Spleen (tissue), 11 donors: Measurements from ENCODE around the gene STAP2. TPM values are rescaled to one million over a fixed set of nuclear protein-coding genes. Genes with fewer than 3 reads are reported as not detected.

Source experiments
- DNase-seq: peaks from one replicate; pipeline ENCODE4 v3.0.0-alpha.2; 2020
- H3K27ac ChIP-seq, 8 donors: fragments of 200-600 bp; sonication (generic) in 7 of 8; 1 replicate in 4 of 8; 2 replicates in 4 of 8; pipeline versions ENCODE4 v1.5.0 to v1.8.0; 2016 to 2021; ENCODE audit warnings: inconsistent platforms in 4 of 8, mild to moderate bottlenecking in 4 of 8, moderate library complexity in 1 of 8
- H3K27me3 ChIP-seq, 7 donors: fragments of 200-600 bp; sonication (generic) in 6 of 7; replicated peaks in 1 of 7; 1 replicate in 4 of 7; 2 replicates in 3 of 7; pipeline versions ENCODE4 v1.5.0 to v1.8.0; 2016 to 2021; ENCODE audit warnings: inconsistent platforms in 3 of 7, mild to moderate bottlenecking in 1 of 7
- H3K36me3 ChIP-seq, 6 donors: fragments of 200-600 bp; sonication (generic) in 5 of 6; 1 replicate in 4 of 6; 2 replicates in 2 of 6; pipeline versions ENCODE4 v1.5.0 to v1.8.0; 2016 to 2021; ENCODE audit warnings: inconsistent platforms in 2 of 6
- H3K4me1 ChIP-seq, 6 donors: fragments of 200-600 bp; sonication (generic) in 5 of 6; 1 replicate in 3 of 6; 2 replicates in 3 of 6; pipeline versions ENCODE4 v1.5.0 to v1.8.0; 2016 to 2021; ENCODE audit warnings: inconsistent platforms in 3 of 6
- H3K4me3 ChIP-seq, 8 donors: fragments of 200-600 bp; sonication (generic) in 7 of 8; 1 replicate in 4 of 8; 2 replicates in 4 of 8; pipeline versions ENCODE4 v1.5.0 to v1.8.0; 2016 to 2021; ENCODE audit warnings: inconsistent platforms in 4 of 8, mild to moderate bottlenecking in 4 of 8, moderate library complexity in 2 of 8
- H3K9me3 ChIP-seq, 8 donors: fragments of 200-600 bp; sonication (generic) in 7 of 8; 1 replicate in 4 of 8; 2 replicates in 4 of 8; pipeline versions ENCODE4 v1.5.0 to v1.8.0; 2016 to 2021; ENCODE audit warnings: inconsistent platforms in 4 of 8
- CTCF ChIP-seq, 11 experiments: fragments of 200-600 bp in 7 of 11; fragments of 450-650 bp in 4 of 11; sonication (generic) in 4 of 11; IDR thresholded peaks in 8 of 11; conservative IDR thresholded peaks in 3 of 11; 1 replicate in 7 of 11; 2 replicates in 4 of 11; pipeline versions ENCODE4 v1.4.0 to v1.8.0; 2016 to 2021; ENCODE audit warnings: antibody characterized with exemption in 11 of 11, inconsistent platforms in 4 of 11, mild to moderate bottlenecking in 1 of 11
- POLR2A ChIP-seq, 3 donors: fragments of 450-650 bp; IDR thresholded peaks; one replicate each; pipeline ENCODE4 v1.5.1; 2017; ENCODE audit warnings: antibody characterized with exemption in 3 of 3, mild to moderate bottlenecking in 1 of 3
- POLR2AphosphoS5 ChIP-seq, 3 donors: sonication (generic); formaldehyde crosslinking; IDR thresholded peaks; one replicate each; pipeline ENCODE4 v1.5.1; 2017; ENCODE audit warnings: antibody characterized with exemption in 3 of 3
- WGBS, 5 donors: extraction: QIAGEN DNeasy Blood & Tissue Kit in 3 of 5; methylation state at CpG; one replicate each; pipeline versions ENCODE4 v1.1.5 to v1.1.7; 2013 to 2018; 5-methylcytosine and 5-hydroxymethylcytosine counted together
- intact Hi-C: fragments of 100-400 bp; cut with DNase I; formaldehyde crosslinking; loops from one replicate; pipeline ENCODE4 v1.15.0; 2023; ENCODE audit warnings: low total_unique reads
- polyA plus RNA-seq, 3 donors: library from polyadenylated mRNA; stranded (reverse); fragments of 200-250 nt; gene quantifications; one replicate each; pipeline ENCODE4 v1.2.1, GENCODE V29; 2013
- total RNA-seq, 7 donors: library from RNA; depleted of rRNA in 3 of 7; stranded (reverse); fragments of >200 nt in 3 of 7; fragmentation: NEBNext Ultra II Directional in 4 of 7; extraction: Animal tissue kit (Norgen Biotek cat#: 25700) in 4 of 7; gene quantifications; one replicate each; pipeline versions ENCODE4 v1.1.0 to v1.2.1, GENCODE V29; 2016 to 2021
- donor health status: healthy with polysubstance abuse.
- donor health status: DM: no; HTN: no; CAD: no; lungs with moderate emphysema.
- donor health status: DM: no; HTN: no; CAD: no.
- donor health status: Bipolar disorder and iron deficiency.
- donor health status: healthy.
- donor health status: DM: no; HTN: no; CAD: no.
- donor health status: DM: yes; HTN: yes; CAD: no.

STAP2 gene
- total and polyA plus RNA-seq, 10 donors: 0.79 to 5.1 (median 2.1) TPM; not detected in 1

DNA sequence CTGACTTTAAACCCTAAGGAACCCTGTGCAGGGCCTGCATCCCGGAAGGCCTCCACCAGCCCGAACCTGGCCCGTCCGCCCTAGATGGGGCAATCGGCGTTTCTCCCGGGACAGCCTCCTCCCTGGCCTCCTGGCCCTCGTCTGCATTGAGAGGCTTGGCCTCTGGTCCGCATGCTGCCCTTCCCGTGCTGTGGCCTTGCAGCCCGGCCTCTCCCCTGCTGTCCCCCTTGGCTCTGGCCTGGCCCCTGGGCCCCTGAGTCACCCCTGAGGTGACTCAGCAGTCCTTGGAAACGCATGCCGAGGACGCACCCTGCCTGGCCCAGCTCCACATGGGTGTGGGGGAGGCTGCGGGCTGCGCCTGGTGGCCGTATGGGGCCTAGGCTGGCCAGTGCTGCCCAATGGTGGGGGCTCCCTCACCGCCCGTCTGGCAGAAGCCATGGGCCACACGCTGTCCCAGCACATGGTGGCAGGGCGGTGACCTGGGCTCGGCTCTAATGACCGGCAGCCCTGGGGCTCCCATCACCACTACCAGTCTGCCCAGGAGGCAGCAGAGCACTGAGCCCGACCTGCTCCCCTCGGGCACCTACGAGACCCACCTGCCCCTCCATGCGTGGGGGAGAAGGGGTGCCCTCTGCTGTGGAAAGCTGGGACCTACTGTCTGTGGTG is 36.0 kb upstream of the STAP2 start:
- Histone ChIP-seq H3K4me1 (peaks cover 91 to 100% (median 100%) of the 10 kb centered on the region in 6 donors), H3K36me3 (peaks cover 0 to 47% (median 2%) of the 10 kb centered on the region in 6 donors), H3K4me3 (peak overlapping the region in 1 of 8 donors; percentile 44), H3K9me3 (no peaks in the 10 kb centered on the region), H3K27ac (peak overlapping the region; percentile 37 to 92 (median 85)), H3K27me3 (no peaks in the 10 kb centered on the region)
- 46 to 66% (median 48%) methylated on average over 8 to 27 of the region's 27 CpGs for WGBS, 5 donors
- intact Hi-C loops: no loop called here
- TF ChIP-seq POLR2AphosphoS5 (IDR thresholded peaks at IDR 0.05): peak; percentile 63 to 88 (median 72)
- TF ChIP-seq CTCF (IDR thresholded peaks at IDR 0.05 in 8 of 11, conservative IDR thresholded peaks at IDR 0.05 in 3 of 11): peak in 3 of 11 experiments; percentile 10 to 31 (median 25)
- no peak for TF ChIP-seq POLR2A (IDR thresholded peaks at IDR 0.05)
- DNase-seq: no peak

- WGBS, 5 donors: 52 to 68% (median 56%) methylated on average over 17 to 25 of the region's 25 CpGs
- Histone ChIP-seq H3K4me1 (peaks cover 91 to 100% (median 100%) of the 10 kb centered on the region in 6 donors), H3K9me3 (no peaks in the 10 kb centered on the region), H3K27me3 (no peaks in the 10 kb centered on the region), H3K27ac (peak overlapping the region; percentile 37 to 92 (median 85)), H3K4me3 (peak overlapping the region in 1 of 8 donors; percentile 44), H3K36me3 (peaks cover 0 to 47% (median 2%) of the 10 kb centered on the region in 6 donors)
- intact Hi-C loops: no loop called here
- TF ChIP-seq POLR2AphosphoS5 (IDR thresholded peaks at IDR 0.05): peak in 1 of 3 donors; percentile 11
- no peak for TF ChIP-seq POLR2A (IDR thresholded peaks at IDR 0.05)
- DNase-seq: no peak
These were observed 35.2 kb upstream of the STAP2 start for GRCh38 chr19:4373601-4374497.

- Histone ChIP-seq H3K27ac (peak overlapping the region; percentile 37 to 92 (median 85)), H3K36me3 (peaks cover 0 to 40% (median 2%) of the 10 kb centered on the region in 6 donors), H3K4me1 (peaks cover 95 to 100% (median 100%) of the 10 kb centered on the region in 6 donors), H3K9me3 (no peaks in the 10 kb centered on the region), H3K27me3 (no peaks in the 10 kb centered on the region), H3K4me3 (no peak overlapping the region)
- no peak for DNase-seq
- WGBS, 5 donors: 78 to 95% (median 93%) methylated on average over 4 to 8 of the region's 8 CpGs
- TF ChIP-seq CTCF (IDR thresholded peaks at IDR 0.05 in 8 of 11, conservative IDR thresholded peaks at IDR 0.05 in 3 of 11) (no peak), POLR2AphosphoS5 (IDR thresholded peaks at IDR 0.05) (no peak), POLR2A (IDR thresholded peaks at IDR 0.05) (no peak)
- intact Hi-C loops: no loop called here
These were observed 34.4 kb upstream of the STAP2 start for GRCh38 chr19:4373013-4373367.

DNA sequence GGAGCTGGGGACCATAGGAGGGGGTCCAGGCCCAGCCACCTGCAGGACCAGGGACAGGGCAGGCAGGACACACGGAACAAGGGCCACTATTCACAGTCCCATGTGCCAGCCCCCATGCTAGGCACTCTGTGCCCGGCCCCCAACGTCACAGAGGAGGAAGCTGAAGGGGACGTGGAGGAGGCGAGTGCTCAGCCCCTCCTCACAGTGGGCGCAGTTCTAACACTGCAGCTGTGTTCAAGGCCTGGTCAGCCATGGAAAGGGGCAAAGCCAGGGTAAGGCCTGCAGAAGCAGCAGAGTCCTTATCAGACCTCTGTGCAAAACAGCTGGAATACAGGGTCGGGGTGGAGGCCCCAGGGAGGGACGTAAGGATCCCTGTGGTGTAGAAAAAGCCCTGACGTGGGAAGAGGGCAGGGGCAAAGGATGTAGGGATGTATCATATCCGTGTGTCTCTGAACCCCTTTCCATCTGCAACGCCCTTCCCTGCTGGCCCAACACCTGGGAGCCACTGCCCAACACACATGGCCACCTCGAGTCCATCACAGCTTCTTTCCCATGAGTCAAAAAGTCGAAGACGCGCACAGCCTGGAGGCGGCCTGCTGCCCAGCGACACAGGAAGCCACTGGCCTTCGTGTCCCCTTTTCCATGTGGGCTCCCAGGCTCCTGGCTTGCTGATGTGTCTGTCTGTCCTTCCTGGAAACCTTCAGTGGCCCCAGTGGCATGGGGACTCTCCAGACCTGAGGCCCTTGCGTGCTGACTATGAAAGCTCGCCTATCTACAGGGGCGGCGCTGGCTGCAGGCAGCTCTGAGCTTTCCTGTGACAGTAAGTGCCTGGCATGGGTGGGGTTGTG is 33.8 kb upstream of the STAP2 start:
- no peak for DNase-seq
- peaks cover 0 to 40% (median 0%) of the 10 kb centered on the region in 6 donors for H3K36me3 ChIP-seq
- H3K27ac ChIP-seq: peak overlapping the region in 6 of 8 donors; percentile 36 to 92 (median 86)
- no peaks in the 10 kb centered on the region for H3K27me3 ChIP-seq
- 78 to 89% (median 85%) methylated on average over 18 to 22 of the region's 22 CpGs for WGBS, 5 donors
- intact Hi-C loops: no loop called here
- H3K9me3 ChIP-seq: no peaks in the 10 kb centered on the region
- TF ChIP-seq POLR2A (IDR thresholded peaks at IDR 0.05) (no peak), CTCF (IDR thresholded peaks at IDR 0.05 in 8 of 11, conservative IDR thresholded peaks at IDR 0.05 in 3 of 11) (no peak), POLR2AphosphoS5 (IDR thresholded peaks at IDR 0.05) (peak in 1 of 3 donors; percentile 33)
- H3K4me3 ChIP-seq: no peak overlapping the region
- H3K4me1 ChIP-seq: peaks cover 96 to 100% (median 99%) of the 10 kb centered on the region in 6 donors
